RKO (cell line): ENCODE measurements around the gene RUNX2.

Experiments used
- DNase-seq: peaks from one replicate; pipeline ENCODE4 v3.0.0-alpha.2; 2016; ENCODE audit warnings: low spot score

Gene RUNX2

DNA sequence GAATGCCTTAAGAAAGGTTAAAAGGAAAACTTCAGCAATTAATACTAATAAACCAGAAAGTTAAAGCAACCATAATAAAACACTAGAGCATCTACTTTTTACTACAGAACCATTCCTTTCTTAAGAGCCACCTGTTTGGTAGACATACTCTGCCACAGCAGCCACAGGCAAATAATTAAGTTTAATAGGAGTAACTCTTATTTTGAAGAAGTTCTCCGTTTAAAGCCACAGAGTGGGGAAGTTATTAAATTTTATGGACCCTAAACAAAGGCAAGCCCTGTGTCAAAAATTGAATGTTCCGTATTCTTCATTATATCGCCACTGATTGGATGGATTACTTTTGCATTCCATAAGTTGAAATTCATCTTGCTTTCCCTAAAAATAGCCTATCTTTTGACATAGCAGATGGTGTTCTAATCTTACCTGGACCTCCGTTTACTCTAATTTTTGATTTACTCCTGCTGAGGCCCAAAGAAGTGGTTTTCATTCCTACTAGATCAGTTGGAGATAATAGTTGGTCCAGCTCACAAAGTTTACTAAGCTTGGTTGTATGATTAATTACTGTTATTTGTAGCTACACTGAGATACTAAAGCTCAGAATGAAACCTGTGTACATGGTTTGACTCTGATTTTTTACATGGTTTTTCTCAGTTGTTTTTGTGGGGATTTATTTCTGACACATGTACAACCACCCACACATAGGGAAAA is 190.0 kb downstream of the RUNX2 start:
- no peak for DNase-seq

GRCh38 chr6:45521226-45521625 is 193.1 kb downstream of the RUNX2 start:
- DNase-seq, result no peak

DNA sequence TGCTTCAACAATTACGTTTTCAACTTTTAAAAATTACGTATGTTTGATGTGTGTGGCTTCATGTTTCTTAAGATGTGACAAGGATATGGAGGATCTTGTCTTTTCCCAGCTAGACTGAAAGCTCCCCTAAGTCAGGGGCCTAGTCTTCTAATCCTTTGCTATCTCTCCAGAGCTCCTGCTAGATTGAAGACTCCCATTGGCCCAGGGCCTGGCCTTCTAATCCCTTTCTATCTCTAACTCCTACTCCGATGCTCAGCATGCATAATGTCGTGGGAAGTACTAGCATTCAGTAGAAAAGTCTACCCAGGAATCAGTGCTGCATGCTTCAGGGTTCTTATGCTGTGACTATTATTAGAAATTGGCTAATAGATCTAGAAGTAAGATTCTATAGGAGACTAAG is 194.4 kb downstream of the RUNX2 start:
- DNase-seq, result no peak

DNA sequence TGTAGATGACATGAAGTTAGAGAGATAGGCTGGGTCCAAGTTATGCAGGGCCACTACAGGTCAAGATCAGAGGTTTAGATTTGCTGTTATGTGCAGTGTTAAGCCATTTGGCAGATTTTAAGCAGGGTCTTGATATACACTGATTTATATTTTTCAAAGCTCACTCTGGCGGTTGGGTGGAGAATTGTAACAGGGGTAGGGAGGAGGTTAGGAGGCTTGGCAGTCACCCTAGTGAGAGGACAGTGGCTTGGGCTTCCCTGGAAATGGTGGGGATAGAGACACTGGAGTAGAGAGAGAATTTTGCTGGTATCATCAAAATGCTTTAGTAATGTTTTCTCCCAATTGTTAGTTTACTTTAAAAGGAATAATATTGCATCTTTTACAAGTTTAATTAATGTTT is 199.1 kb downstream of the RUNX2 start:
- DNase-seq, result no peak

DNA sequence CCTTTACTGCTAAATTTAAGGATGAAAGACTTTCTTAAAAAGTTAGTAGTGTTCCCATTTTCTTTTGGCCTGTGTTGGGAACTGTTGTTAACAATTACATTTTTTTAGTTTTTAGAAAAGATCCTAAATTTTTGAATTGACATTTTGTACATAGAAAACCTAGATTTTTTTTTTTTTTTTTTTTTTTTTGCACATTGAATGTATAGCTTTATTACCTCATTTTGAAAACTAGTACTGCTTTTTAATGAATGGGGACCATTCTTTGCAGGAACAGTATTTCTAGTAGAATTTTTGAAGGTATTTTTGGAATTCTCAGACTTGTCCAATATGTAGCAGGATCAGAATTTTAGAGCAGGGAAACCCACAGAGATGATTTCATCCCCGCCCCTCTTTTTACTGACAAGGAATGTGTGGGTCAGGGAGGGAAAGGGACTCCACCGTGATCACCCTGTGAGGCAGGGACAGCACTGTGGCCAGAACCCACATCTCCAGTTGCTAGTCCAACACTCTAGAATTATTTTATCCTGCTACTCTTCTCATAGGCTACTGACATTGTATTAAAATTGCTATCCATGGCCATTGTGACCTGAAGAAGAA is 204.0 kb downstream of the RUNX2 start:
- DNase-seq, result no peak

GRCh38 chr6:45532721-45533210 is 204.6 kb downstream of the RUNX2 start:
- no peak for DNase-seq

GRCh38 chr6:45533386-45533785 is 205.3 kb downstream of the RUNX2 start:
- no peak for DNase-seq

DNA sequence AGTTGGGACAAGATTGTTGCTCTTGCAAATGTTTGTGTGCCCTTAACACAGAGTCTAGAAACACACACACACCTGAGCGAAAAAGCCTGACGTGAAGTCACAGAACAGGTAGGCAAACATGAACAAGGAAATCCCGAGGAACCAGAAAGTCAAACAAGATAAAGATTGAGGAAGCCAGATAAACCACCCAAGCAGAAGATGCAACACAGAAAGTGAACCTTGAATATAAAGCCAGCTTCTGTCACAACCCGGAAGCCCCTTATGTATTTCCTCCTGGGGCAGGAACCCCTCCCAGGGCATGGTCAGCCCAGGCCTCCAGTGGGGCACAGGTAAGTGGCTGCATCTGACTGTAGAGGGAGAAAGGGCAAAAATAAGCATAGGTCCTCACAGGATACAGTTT is 207.8 kb downstream of the RUNX2 start:
- DNase-seq, result no peak

- no peak for DNase-seq
Observed at GRCh38 chr6:45537539-45537938, 209.4 kb downstream of the RUNX2 start.

GRCh38 chr6:45538641-45539547 is 210.8 kb downstream of the RUNX2 start:
- no peak for DNase-seq

DNA sequence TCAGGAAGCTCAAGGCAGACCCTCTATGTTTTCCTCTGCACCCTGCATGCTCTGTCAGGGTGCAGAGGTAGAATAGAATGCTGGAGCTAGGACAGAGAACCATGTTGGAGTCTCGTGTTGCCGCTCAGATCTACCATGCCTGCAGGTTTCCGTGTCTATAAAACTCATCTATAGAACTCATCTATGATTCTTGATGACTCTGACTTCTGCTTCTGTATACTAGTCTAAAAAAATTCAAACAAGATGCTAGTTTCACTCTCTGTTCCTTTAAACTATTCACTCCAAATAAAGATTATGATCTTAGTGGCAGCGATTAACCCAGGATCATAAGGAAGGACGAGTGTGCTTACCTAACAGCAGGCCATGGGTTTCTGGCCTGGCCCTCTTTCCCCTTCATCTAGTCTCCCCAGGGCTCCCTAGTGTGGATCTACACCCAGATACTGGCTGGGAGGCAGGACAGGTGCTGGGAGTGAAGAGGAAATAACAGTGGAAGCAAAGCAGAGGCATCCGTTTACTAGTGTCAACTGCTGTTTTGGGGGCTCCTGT is 212.3 kb downstream of the RUNX2 start:
- no peak for DNase-seq

GRCh38 chr6:45541934-45542333 is 213.8 kb downstream of the RUNX2 start:
- DNase-seq, result no peak

- peak; percentile 15 for DNase-seq
Observed at GRCh38 chr6:45543298-45544235, 215.4 kb downstream of the RUNX2 start.

GRCh38 chr6:45545416-45545815 is 217.3 kb downstream of the RUNX2 start:
- DNase-seq, result no peak

- no peak for DNase-seq
Observed at GRCh38 chr6:45548657-45549515, 220.8 kb downstream of the RUNX2 start.

DNA sequence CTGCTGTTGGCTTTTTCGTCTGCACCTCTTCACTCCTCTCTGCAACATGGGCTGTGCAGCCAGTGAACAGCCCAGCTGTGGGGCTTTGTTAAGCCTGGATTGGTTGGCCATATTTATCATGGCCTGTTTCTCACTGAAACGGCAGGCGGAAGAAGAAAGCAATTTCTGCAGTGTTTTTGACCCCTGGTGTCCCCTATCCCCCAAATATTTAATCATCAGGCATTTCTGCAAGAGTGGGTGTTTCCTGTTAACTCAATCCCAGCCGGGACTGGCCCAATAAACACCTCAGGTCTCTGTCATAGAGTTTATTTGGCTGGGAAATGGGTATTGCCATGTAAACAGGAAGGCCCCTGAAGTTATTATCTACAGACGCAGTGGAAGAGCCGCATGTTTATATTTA is 224.4 kb downstream of the RUNX2 start:
- DNase-seq, result no peak

DNA sequence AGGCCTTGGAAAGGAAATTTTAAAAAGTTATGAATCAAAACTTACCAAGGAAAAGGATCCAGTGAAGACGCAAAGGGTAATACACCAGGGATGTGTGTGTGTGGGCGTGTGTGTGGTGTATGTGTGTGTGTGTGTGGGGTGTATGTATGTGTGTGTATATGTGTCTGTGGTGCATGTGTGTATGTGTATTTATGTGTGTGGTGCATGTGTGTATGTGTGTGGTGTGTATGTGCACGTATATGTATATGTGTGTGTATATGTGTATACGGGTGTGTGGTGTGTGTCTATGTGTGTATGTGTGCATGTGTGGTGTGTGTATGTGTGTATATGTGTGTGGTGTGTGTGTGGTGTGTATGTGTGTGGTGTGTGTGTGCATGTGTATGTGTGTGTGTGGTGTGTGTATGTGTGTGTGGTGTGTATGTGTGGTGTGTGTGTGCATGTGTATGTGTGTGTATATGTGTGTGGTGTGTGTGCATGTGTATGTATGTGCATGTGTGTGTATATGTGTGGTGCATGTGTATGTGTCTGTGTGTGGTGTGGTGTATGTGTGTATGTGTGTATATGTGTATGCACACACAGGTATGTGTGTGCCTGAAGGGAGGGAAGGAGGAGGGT is 225.7 kb downstream of the RUNX2 start:
- DNase-seq, result no peak

DNA sequence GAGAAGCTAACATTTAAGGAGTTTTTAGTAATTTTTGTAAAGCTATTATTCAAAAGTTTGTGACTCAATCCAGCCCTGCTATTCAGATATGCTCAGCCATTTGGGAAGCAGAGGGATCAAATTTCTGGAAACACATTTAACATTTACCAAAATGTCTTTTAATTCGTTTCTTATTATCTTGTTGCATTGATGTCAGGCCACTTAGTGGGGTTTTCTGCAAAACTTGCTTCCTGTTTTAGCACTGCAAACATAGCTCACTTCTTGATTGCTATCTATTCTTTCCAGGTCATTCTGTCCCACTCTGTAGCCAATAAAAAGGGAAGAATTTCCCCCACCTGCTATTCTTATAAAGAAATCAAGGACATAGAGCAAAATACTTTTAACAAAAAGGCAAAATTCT is 226.5 kb downstream of the RUNX2 start:
- no peak for DNase-seq

DNA sequence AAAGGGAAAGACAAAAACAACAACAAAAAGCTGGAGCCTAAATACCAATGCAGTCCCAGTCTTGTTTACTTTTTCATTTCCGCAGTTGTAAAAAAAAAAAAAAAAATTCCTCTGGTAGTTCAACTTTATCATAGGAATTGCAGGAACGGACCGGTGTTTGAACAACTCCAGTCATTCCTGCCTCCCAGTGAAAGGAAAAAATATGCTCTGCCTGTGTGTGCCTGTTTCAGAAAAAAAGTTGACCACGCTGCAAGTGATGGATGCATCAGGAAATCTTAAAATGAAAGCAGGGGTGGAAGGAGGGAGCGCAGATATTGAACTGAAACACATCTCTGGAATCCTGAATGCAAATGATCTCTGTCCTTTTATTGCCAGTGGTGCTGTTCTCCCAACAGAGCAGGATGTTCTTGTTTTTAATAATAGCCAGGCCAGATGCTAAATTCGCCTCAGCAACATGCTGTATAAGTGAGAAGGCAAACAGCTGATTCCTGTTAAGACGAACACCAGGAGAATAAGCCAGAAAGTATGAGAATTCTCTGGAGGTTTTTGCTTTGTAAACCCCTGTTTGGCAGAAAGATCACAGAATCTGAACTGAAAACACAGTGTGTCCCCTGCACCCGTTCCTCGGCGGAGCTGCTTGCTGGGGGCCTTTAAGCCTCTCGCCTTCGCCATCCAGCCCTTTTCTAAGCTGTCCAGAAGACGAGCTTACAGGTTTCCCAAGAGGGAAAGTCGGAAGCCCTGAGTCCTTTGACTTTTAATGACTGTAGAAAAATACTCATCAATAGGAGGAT is 228.0 kb downstream of the RUNX2 start:
- no peak for DNase-seq
